Measurements from ENCODE around the gene SSX4B.
"Not testable (repeated sequence)": the region's sequence is repeated elsewhere in the genome, so short reads cannot be mapped to it uniquely, and the experiment has no call there.

Gene SSX4B, protein sequence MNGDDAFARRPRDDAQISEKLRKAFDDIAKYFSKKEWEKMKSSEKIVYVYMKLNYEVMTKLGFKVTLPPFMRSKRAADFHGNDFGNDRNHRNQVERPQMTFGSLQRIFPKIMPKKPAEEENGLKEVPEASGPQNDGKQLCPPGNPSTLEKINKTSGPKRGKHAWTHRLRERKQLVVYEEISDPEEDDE

DNA sequence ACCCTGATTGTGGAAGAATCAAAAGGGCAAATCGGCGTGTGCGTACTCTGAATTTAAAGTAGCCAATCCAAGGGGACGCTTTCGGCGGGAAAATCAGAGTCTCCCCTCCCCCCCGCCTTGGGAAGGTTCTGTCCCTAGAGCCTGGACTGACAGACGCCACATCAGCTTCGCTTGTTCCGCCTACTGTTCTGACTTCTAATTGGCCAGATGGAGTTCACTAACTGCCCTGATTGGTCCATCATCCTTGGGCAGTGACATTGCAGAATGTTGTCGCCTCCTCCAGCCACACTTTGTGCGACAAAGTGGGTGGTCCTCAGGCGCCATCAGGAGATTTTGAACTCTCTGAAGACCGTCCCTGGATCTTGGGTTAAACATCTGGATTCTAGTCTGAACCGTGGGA is at the start of gene SSX4B:
TSS of gene SSX4B (minus strand) at position 101 of the 400 bp plus-strand sequence. CDS start 588 bp downstream, outside the sequence.
- H3K4me3 ChIP-seq (ENCODE audit: low read length); H3K27me3 ChIP-seq (ENCODE audit: control insufficient read depth, insufficient read depth, low read length); H3K36me3 ChIP-seq (ENCODE audit: control insufficient read depth, insufficient read depth, low read length); H3K9me3 ChIP-seq (ENCODE audit: control insufficient read depth, low read length); H3K9ac ChIP-seq (ENCODE audit: low read length); H3K4me1 ChIP-seq (ENCODE audit: control insufficient read depth, insufficient read depth, low read length): not testable (repeated sequence)

DNA sequence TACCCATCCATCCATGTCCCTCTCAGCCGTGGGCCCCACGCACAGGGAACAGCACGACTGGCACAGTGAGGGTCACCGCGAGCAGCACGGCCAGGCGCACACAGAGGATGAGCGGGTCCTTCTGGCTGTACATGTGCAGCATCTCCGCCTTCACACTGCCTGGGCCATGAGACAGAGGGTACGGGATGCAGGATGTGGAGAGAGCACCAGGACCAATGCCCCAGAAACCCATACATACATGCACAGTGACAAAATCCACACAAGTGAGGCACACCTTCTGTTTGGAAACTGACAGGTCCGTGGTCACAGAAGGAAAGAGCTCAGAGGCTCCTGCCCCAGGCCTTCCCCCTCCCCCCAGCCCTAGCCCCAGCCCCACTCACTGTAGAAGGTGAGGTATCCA is 48.8 kb upstream of the SSX4B start:
- no peaks in the 10 kb centered on the region for H3K9me3 ChIP-seq (ENCODE audit: control insufficient read depth, low read length)
- no peak overlapping the region for H3K9ac ChIP-seq (ENCODE audit: low read length)
- peaks cover 4% of the 10 kb centered on the region for H3K4me1 ChIP-seq (ENCODE audit: control insufficient read depth, insufficient read depth, low read length)
- no peak overlapping the region for H3K4me3 ChIP-seq (ENCODE audit: low read length)
- H3K36me3 ChIP-seq (ENCODE audit: control insufficient read depth, insufficient read depth, low read length) = no peaks in the 10 kb centered on the region
- no peaks in the 10 kb centered on the region for H3K27me3 ChIP-seq (ENCODE audit: control insufficient read depth, insufficient read depth, low read length)

DNA sequence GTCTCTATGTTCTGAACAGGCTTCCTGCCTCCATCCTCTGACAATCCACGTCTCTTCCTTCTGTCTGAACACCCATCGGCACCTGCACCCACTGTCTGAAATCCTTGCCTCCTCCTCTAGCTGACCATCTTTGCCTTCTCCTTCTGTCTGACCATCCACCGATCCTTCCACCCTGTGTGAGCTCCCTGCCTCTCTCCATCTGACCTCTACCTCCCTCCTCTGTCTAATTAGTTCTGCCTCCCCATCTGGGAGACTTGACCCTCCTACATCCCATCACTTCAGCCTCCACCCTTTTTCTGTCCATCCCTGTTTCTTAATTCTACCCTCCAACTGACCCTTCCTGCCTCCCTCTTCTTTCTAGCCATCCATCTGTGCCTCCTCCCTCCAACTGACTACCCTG is 48.3 kb upstream of the SSX4B start:
- Histone ChIP-seq H3K36me3 (ENCODE audit: control insufficient read depth, insufficient read depth, low read length) (no peaks in the 10 kb centered on the region), H3K4me1 (ENCODE audit: control insufficient read depth, insufficient read depth, low read length) (no peaks in the 10 kb centered on the region), H3K4me3 (ENCODE audit: low read length) (no peak overlapping the region), H3K9ac (ENCODE audit: low read length) (no peak overlapping the region), H3K27me3 (ENCODE audit: control insufficient read depth, insufficient read depth, low read length) (no peaks in the 10 kb centered on the region), H3K9me3 (ENCODE audit: control insufficient read depth, low read length) (no peaks in the 10 kb centered on the region)

DNA sequence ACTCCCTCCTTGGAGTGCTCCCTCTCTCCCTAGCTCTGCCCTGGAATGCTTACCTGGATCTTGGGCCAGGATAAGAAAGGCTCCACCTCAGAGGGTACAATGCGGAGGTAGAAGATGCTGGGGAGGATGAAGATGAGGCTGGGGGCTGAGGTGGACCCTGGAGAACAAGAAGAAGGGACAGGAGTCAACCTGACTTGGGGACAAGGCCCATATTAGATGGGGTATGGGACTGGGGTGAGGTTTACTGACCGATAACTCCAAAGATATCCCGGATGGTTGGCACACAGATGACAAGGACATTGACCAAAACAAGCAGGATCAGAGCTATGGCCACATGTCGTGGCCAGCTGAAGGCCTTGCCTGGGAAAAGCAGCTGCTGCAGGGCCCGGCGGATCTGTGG is 47.7 kb upstream of the SSX4B start:
- Histone ChIP-seq H3K4me3 (ENCODE audit: low read length) (no peak overlapping the region), H3K4me1 (ENCODE audit: control insufficient read depth, insufficient read depth, low read length) (no peaks in the 10 kb centered on the region), H3K27me3 (ENCODE audit: control insufficient read depth, insufficient read depth, low read length) (no peaks in the 10 kb centered on the region), H3K9me3 (ENCODE audit: control insufficient read depth, low read length) (no peaks in the 10 kb centered on the region), H3K36me3 (ENCODE audit: control insufficient read depth, insufficient read depth, low read length) (no peaks in the 10 kb centered on the region), H3K9ac (ENCODE audit: low read length) (no peak overlapping the region)

DNA sequence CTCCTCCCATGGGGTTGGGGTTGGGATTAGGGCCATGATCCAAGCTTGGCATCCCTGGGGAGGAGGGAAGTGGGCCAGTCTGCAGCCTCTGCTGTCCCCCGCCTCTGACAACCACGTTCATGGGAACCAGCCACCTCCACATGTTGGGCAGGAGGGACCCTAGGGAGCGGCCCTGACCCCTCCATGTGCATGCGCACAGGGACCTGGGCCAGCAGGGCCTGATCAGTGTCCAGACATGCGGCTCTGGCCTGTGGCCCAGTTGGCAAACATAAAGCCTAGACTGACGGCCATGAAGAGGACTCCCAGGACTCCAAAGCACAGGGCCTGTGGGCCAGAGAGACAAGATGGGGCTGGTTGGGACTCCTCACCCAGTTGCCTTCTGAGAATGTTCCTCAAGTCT is 47.0 kb upstream of the SSX4B start:
- H3K4me3 ChIP-seq (ENCODE audit: low read length) = no peak overlapping the region
- H3K27me3 ChIP-seq (ENCODE audit: control insufficient read depth, insufficient read depth, low read length) = no peaks in the 10 kb centered on the region
- no peaks in the 10 kb centered on the region for H3K9me3 ChIP-seq (ENCODE audit: control insufficient read depth, low read length)
- H3K9ac ChIP-seq (ENCODE audit: low read length) = no peak overlapping the region
- no peaks in the 10 kb centered on the region for H3K4me1 ChIP-seq (ENCODE audit: control insufficient read depth, insufficient read depth, low read length)
- no peaks in the 10 kb centered on the region for H3K36me3 ChIP-seq (ENCODE audit: control insufficient read depth, insufficient read depth, low read length)

DNA sequence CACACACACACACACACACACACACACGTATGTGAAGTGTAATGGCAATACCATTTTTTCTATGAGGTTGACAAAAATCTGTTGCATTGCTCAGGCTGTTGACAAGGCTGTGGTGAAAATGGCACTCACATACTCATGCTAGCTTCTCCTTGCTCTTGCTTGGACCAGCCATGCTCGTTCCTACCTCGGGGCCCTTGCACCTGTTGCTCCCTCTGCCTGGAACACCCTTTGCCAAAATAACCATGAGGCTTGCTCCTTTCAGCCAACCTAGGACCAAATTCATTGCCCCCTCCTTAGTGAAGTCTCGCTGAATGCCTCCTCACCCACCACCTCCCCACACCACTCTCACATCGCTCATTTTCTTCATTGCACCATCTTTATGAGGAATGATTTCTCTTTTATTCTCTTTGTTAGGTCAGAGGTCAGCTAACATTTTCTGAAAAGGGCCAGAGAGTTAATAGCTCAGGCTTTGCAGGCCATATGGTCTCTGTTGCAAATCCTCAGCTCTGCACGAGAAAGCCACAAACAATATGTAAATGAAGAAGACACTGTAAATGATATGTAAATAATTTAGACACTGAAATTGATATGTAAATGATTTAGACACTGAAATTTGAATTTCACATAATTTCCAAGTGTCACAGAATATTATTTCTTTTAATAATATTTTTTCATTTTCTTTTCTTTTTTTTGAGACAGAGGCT is 45.0 kb upstream of the SSX4B start:
- no peaks in the 10 kb centered on the region for H3K4me1 ChIP-seq (ENCODE audit: control insufficient read depth, insufficient read depth, low read length)
- H3K36me3 ChIP-seq (ENCODE audit: control insufficient read depth, insufficient read depth, low read length) = no peaks in the 10 kb centered on the region
- no peak overlapping the region for H3K9ac ChIP-seq (ENCODE audit: low read length)
- no peak overlapping the region for H3K4me3 ChIP-seq (ENCODE audit: low read length)
- no peaks in the 10 kb centered on the region for H3K27me3 ChIP-seq (ENCODE audit: control insufficient read depth, insufficient read depth, low read length)
- no peaks in the 10 kb centered on the region for H3K9me3 ChIP-seq (ENCODE audit: control insufficient read depth, low read length)

DNA sequence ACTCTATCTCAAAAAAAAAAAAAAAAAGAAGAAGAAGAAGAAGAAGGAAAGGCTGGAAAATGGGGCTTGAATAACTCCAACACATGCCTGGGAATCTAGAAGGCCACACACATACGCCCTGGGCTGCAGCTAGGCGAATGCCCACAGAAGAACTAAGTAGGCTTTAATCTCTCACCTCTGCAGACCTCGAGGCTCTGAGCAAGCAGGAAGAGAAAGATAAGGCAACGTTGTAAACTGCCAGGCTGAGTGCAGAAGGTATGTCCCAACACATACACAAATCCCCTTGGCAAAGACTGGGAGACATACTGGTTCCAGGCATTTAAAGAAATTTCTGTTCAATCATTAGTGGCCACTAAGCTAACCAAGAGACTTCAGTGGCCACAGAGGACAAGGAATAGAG is 39.9 kb upstream of the SSX4B start:
- Histone ChIP-seq H3K9me3 (ENCODE audit: control insufficient read depth, low read length) (no peaks in the 10 kb centered on the region), H3K9ac (ENCODE audit: low read length) (no peak overlapping the region), H3K36me3 (ENCODE audit: control insufficient read depth, insufficient read depth, low read length) (no peaks in the 10 kb centered on the region), H3K4me3 (ENCODE audit: low read length) (no peak overlapping the region), H3K27me3 (ENCODE audit: control insufficient read depth, insufficient read depth, low read length) (no peaks in the 10 kb centered on the region), H3K4me1 (ENCODE audit: control insufficient read depth, insufficient read depth, low read length) (no peaks in the 10 kb centered on the region)

DNA sequence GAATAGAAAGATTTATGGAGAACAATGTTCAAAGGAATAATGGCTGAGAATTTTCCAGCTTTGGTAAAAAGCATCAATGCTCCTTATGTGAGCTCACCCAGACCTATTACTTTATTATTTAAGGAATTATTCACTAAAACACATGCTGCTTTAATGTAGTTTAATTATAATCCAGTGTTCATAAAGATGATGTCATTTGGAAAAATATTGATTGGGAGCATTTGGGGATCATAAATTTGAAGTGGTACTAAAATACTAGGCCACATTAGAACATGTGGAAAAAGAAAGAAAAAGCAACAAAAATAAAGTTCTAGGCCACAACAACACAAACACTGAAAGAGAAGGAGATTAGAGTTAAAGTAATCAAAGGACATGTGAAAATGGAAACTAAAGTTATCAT is 38.3 kb upstream of the SSX4B start:
- no peak overlapping the region for H3K4me3 ChIP-seq (ENCODE audit: low read length)
- no peaks in the 10 kb centered on the region for H3K36me3 ChIP-seq (ENCODE audit: control insufficient read depth, insufficient read depth, low read length)
- no peak overlapping the region for H3K9ac ChIP-seq (ENCODE audit: low read length)
- no peaks in the 10 kb centered on the region for H3K27me3 ChIP-seq (ENCODE audit: control insufficient read depth, insufficient read depth, low read length)
- H3K9me3 ChIP-seq (ENCODE audit: control insufficient read depth, low read length) = no peaks in the 10 kb centered on the region
- no peaks in the 10 kb centered on the region for H3K4me1 ChIP-seq (ENCODE audit: control insufficient read depth, insufficient read depth, low read length)

DNA sequence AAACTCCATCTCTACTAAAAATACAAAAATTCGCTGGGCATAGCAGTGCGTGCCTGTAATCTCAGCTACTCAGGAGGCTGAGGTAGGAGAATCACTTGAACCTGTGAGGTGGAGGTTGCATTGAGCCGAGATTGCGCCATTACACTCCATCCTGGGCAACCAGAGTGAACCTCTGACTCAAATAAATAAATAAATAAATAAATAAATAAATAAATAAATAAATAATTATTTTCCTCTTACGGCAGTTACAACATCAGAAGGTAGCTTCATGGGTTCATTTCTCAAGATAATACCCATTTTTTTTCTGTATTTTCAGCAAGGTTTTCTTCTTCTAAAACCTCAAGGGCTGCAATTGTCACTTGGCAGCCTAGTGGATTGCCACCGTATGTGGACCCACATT is 35.4 kb upstream of the SSX4B start:
- not testable (repeated sequence) for H3K4me3 ChIP-seq (ENCODE audit: low read length); H3K36me3 ChIP-seq (ENCODE audit: control insufficient read depth, insufficient read depth, low read length); H3K4me1 ChIP-seq (ENCODE audit: control insufficient read depth, insufficient read depth, low read length); H3K27me3 ChIP-seq (ENCODE audit: control insufficient read depth, insufficient read depth, low read length); H3K9me3 ChIP-seq (ENCODE audit: control insufficient read depth, low read length); H3K9ac ChIP-seq (ENCODE audit: low read length)

DNA sequence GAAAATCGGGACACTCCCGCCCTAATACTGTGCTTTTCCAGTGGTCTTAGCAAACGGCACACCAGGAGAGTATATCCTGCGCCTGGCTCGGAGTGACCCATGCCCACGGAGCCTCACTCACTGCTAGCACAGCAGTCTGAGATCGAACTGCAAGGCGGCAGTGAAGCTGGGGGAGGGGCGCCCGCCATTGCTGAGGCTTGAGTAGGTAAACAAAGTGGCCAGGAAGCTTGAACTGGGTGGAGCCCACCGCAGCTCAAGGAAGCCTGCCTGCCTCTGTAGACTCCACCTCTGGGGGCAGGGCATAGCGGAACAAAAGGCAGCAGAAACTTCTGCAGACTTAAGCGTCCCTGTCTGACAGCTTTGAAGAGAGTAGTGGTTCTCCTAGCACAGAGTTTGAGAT is 22.0 kb upstream of the SSX4B start:
- H3K9me3 ChIP-seq (ENCODE audit: control insufficient read depth, low read length); H3K27me3 ChIP-seq (ENCODE audit: control insufficient read depth, insufficient read depth, low read length); H3K36me3 ChIP-seq (ENCODE audit: control insufficient read depth, insufficient read depth, low read length); H3K4me1 ChIP-seq (ENCODE audit: control insufficient read depth, insufficient read depth, low read length); H3K9ac ChIP-seq (ENCODE audit: low read length); H3K4me3 ChIP-seq (ENCODE audit: low read length): not testable (repeated sequence)

DNA sequence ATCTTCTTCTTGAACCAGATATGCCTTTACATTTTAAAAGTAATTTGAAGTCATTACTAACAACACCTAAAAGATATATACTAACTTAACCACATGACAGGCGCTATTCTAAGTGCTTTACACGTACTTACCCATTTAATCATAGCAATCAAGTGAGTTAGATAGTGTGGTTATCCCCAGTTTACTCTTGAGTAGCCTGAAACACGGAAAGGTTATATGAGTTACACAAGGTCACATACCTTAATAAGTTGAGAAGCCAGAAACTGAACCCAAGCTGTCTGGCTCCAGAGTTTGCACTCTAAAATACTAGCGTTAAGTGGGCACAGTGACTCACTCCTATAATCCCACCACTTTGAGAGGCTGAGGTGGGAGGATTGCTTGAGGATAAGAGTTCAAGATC is 18.4 kb upstream of the SSX4B start:
- not testable (repeated sequence) for H3K9ac ChIP-seq (ENCODE audit: low read length); H3K36me3 ChIP-seq (ENCODE audit: control insufficient read depth, insufficient read depth, low read length); H3K4me3 ChIP-seq (ENCODE audit: low read length); H3K27me3 ChIP-seq (ENCODE audit: control insufficient read depth, insufficient read depth, low read length); H3K4me1 ChIP-seq (ENCODE audit: control insufficient read depth, insufficient read depth, low read length); H3K9me3 ChIP-seq (ENCODE audit: control insufficient read depth, low read length)

DNA sequence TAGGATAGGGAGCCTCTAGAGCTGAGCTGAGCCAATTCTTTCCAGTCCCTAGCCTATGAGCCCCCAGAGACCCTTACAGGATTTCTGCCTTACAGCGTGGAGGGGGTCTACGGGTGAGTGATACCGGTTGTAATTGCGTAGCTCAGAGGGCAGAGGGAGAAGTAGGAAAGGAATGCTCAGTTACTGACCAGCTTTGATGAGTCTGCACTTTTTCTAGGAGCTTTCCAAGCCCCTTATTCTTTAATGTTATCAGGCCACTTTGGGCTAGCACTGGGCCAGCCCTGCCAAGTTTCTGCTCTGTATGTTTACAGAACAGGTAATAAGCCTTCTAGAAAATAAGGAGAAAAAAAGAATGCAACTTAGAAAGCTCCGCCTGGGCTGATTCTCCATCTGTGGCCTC is 17.8 kb upstream of the SSX4B start:
- H3K9ac ChIP-seq (ENCODE audit: low read length); H3K27me3 ChIP-seq (ENCODE audit: control insufficient read depth, insufficient read depth, low read length); H3K36me3 ChIP-seq (ENCODE audit: control insufficient read depth, insufficient read depth, low read length); H3K4me3 ChIP-seq (ENCODE audit: low read length); H3K4me1 ChIP-seq (ENCODE audit: control insufficient read depth, insufficient read depth, low read length); H3K9me3 ChIP-seq (ENCODE audit: control insufficient read depth, low read length): not testable (repeated sequence)

All from mucosa of stomach (tissue), 1 donor.